Gastrocnemius medialis (tissue), 4 donors: ENCODE data around the gene TNS3. TPM values are rescaled to one million over a fixed set of nuclear protein-coding genes. Genes with fewer than 3 reads are reported as not detected.

Source experiments
- ATAC-seq, 2 donors: fragments of 150-250 bp; one replicate each; pipeline ENCODE4 v1.9.1; 2016
- DNase-seq, 2 donors: peaks; one replicate each; pipeline ENCODE4 v3.0.0-alpha.2; 2019
- H3K27ac ChIP-seq, 4 donors: fragments of 200-600 bp; sonication (generic); 1 replicate in 1 of 4; 2 replicates in 3 of 4; pipeline ENCODE4 v1.5.1; 2016 to 2018; ENCODE audit warnings: mild to moderate bottlenecking in 2 of 4, moderate library complexity in 1 of 4
- H3K27me3 ChIP-seq, 3 donors: fragments of 200-600 bp; sonication (generic) in 2 of 3; 1 replicate in 1 of 3; 2 replicates in 2 of 3; pipeline versions ENCODE4 v1.5.1 to v1.6.0; 2016 to 2019; ENCODE audit warnings: mild to moderate bottlenecking in 1 of 3, moderate library complexity in 1 of 3
- H3K36me3 ChIP-seq, 2 donors: fragments of 200-600 bp; sonication (generic) in 1 of 2; one replicate each; pipeline ENCODE4 v1.5.1; 2017 to 2018
- H3K4me1 ChIP-seq, 2 donors: fragments of 200-600 bp; sonication (generic) in 1 of 2; one replicate each; pipeline ENCODE4 v1.5.1; 2016 to 2017; ENCODE audit warnings: mild to moderate bottlenecking in 2 of 2
- H3K4me3 ChIP-seq, 4 donors: fragments of 200-600 bp; sonication (generic) in 3 of 4; 1 replicate in 1 of 4; 2 replicates in 3 of 4; pipeline ENCODE4 v1.5.1; 2016 to 2019; ENCODE audit warnings: mild to moderate bottlenecking in 2 of 4
- H3K9me3 ChIP-seq, 3 donors: fragments of 200-600 bp; sonication (generic) in 2 of 3; 1 replicate in 1 of 3; 2 replicates in 2 of 3; pipeline ENCODE4 v1.5.1; 2016 to 2019
- CTCF ChIP-seq, 5 experiments: fragments of 450-650 bp in 3 of 5; fragments of 200-600 bp in 2 of 5; sonication (generic) in 2 of 5; IDR thresholded peaks in 4 of 5; conservative IDR thresholded peaks in 1 of 5; 1 replicate in 4 of 5; 2 replicates in 1 of 5; pipeline ENCODE4 v1.5.1; 2016 to 2019; ENCODE audit warnings: antibody characterized with exemption in 5 of 5, mild to moderate bottlenecking in 3 of 5, moderate library complexity in 3 of 5
- POLR2A ChIP-seq, 2 donors: fragments of 450-650 bp; IDR thresholded peaks; one replicate each; pipeline ENCODE4 v1.6.1; 2017; ENCODE audit warnings: antibody characterized with exemption in 2 of 2, mild to moderate bottlenecking in 2 of 2, moderate library complexity in 2 of 2
- in situ Hi-C, 4 donors: fragments of 200-750 bp; cut with MboI; loops; one replicate each; pipeline versions ENCODE4 v1.15.0 to v1.8.0; 2017; ENCODE audit warnings: low sequenced_read_pairs in 4 of 4
- intact Hi-C: fragments of 100-400 bp; cut with DNase I; formaldehyde crosslinking; loops from one replicate; pipeline ENCODE4 v1.15.1; 2023; ENCODE audit warnings: low total_unique reads
- total RNA-seq, 4 donors: library from RNA; depleted of rRNA; stranded (reverse); fragments of >200 nt; gene quantifications; one replicate each; pipeline versions ENCODE4 v1.1.0 to v1.2.3, GENCODE V29; 2016

The TNS3 gene
- total RNA-seq, 4 donors from 2014 or later = 39.4 to 64.3 (median 50.5) TPM

- no peak for TF ChIP-seq CTCF (IDR thresholded peaks at IDR 0.05 in 4 of 5, conservative IDR thresholded peaks at IDR 0.05 in 1 of 5)
- Histone ChIP-seq H3K4me1 (peaks cover 44 to 61% of the 10 kb centered on the region in 2 donors), H3K4me3 (no peak overlapping the region), H3K27me3 (no peaks in the 10 kb centered on the region), H3K36me3 (no peaks in the 10 kb centered on the region), H3K27ac (peak overlapping the region in 3 of 4 donors; percentile 29 to 57 (median 32)), H3K9me3 (no peaks in the 10 kb centered on the region)
- in situ Hi-C loops (no loop called here), intact Hi-C loops (loop anchor here (2.0 to 5.0 kb wide), 2 partner anchors 39 to 93 kb away; no protein-coding TSS in a partner anchor)
- ATAC-seq = peak; percentile 47 to 73
- DNase-seq = no peak
Observed at GRCh38 chr7:47375121-47375938, 206.6 kb downstream of the TNS3 start.

- H3K4me1 ChIP-seq = peaks cover 38 to 53% of the 10 kb centered on the region in 2 donors
- intact Hi-C loops = loop anchor here (2.0 to 5.0 kb wide), 2 partner anchors 38 to 107 kb away; no protein-coding TSS in a partner anchor
- peak overlapping the region in 3 of 4 donors; percentile 27 to 56 (median 32) for H3K27ac ChIP-seq
Observed at GRCh38 chr7:47374538-47374937, 207.4 kb downstream of the TNS3 start.

GRCh38 chr7:47373871-47374451, 207.9 kb downstream of the TNS3 start:
- peak overlapping the region in 2 of 4 donors; percentile 32 to 56 for H3K27ac ChIP-seq
- ATAC-seq (peak; percentile 43 to 53), DNase-seq (peak; percentile 30 to 35)
- in situ Hi-C loops = no loop called here
- intact Hi-C loops = loop anchor here (2.0 to 5.0 kb wide), 2 partner anchors 37 to 107 kb away; no protein-coding TSS in a partner anchor
- TF ChIP-seq CTCF (IDR thresholded peaks at IDR 0.05 in 4 of 5, conservative IDR thresholded peaks at IDR 0.05 in 1 of 5) = no peak
- TF ChIP-seq POLR2A (IDR thresholded peaks at IDR 0.05) = no peak
- H3K27me3 ChIP-seq = no peaks in the 10 kb centered on the region
- peaks cover 0 to 5% of the 10 kb centered on the region in 2 donors for H3K36me3 ChIP-seq
- no peaks in the 10 kb centered on the region for H3K9me3 ChIP-seq
- peaks cover 33 to 48% of the 10 kb centered on the region in 2 donors for H3K4me1 ChIP-seq
- H3K4me3 ChIP-seq = no peak overlapping the region

More at GRCh38 chr7:47374538-47374937, 207.4 kb downstream of the TNS3 start:
- ATAC-seq (no peak), DNase-seq (no peak)
- Histone ChIP-seq H3K36me3 (no peaks in the 10 kb centered on the region), H3K9me3 (no peaks in the 10 kb centered on the region), H3K4me3 (no peak overlapping the region), H3K27me3 (no peaks in the 10 kb centered on the region)
- TF ChIP-seq POLR2A (IDR thresholded peaks at IDR 0.05) (no peak), CTCF (IDR thresholded peaks at IDR 0.05 in 4 of 5, conservative IDR thresholded peaks at IDR 0.05 in 1 of 5) (no peak)
- in situ Hi-C loops = no loop called here

- peaks cover 0 to 15% of the 10 kb centered on the region in 2 donors for H3K36me3 ChIP-seq
- H3K27me3 ChIP-seq = no peaks in the 10 kb centered on the region
- no peak overlapping the region for H3K4me3 ChIP-seq
- DNase-seq = peak in 1 of 2 donors; percentile 35
- H3K9me3 ChIP-seq = no peaks in the 10 kb centered on the region
- ATAC-seq = no peak
- TF ChIP-seq POLR2A (IDR thresholded peaks at IDR 0.05) (no peak), CTCF (IDR thresholded peaks at IDR 0.05 in 4 of 5, conservative IDR thresholded peaks at IDR 0.05 in 1 of 5) (no peak)
- H3K27ac ChIP-seq = no peak overlapping the region
- in situ Hi-C loops = no loop called here
- intact Hi-C loops = loop anchor here (5.0 kb wide), 1 partner anchor 105 kb away; no protein-coding TSS in a partner anchor
- peaks cover 31 to 36% of the 10 kb centered on the region in 2 donors for H3K4me1 ChIP-seq
Observed at GRCh38 chr7:47371733-47372368, 210.1 kb downstream of the TNS3 start.
